GM18868 (cell line): ENCODE data around the gene TRIM47.
"Not testable (repeated sequence)": the region's sequence is repeated elsewhere in the genome, so short reads cannot be mapped to it uniquely, and the experiment has no call there.

ENCODE experiments used
- ATAC-seq: cut with Tn5 transposase; IDR thresholded peaks from one replicate; pipeline ENCODE4 v1.9.1; 2021; ENCODE audit warnings: mild to moderate bottlenecking, moderate library complexity; ENCODE audit not compliant: unreplicated experiment

TRIM47 gene

DNA sequence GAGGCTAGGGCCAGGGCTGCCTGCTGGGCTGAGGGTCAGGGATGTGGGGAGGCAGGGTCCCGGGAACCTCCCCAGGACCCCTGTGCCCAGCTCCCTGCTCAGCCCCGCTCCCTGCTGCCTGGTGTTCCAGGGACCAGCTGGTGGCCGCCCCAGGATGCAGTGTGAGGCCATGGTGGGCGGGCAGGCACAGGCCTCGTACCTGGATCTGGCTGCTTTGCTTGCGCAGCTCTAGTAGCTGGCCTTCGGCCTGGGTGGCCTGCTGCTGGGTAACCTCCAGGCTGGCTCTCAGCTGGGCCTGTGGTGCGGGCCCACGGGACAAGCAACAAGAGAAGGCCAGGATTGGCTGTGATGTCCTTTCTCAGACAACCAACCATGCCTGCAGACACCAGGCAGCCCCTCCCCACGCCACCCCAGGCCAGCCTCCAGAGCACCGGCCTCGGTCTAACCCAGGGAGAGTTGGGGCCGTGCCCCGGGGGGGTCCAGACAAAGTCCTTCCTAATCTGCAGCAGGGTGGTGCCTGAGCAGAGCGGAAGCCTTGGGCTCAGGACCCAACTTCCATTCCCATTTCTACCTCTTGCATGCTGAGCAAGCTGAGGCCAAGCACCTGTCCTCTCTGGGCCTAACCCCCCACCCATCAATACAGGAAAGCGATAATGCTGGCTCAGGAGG is 14.3 kb upstream of the TRIM47 start:
- ATAC-seq, result no peak

DNA sequence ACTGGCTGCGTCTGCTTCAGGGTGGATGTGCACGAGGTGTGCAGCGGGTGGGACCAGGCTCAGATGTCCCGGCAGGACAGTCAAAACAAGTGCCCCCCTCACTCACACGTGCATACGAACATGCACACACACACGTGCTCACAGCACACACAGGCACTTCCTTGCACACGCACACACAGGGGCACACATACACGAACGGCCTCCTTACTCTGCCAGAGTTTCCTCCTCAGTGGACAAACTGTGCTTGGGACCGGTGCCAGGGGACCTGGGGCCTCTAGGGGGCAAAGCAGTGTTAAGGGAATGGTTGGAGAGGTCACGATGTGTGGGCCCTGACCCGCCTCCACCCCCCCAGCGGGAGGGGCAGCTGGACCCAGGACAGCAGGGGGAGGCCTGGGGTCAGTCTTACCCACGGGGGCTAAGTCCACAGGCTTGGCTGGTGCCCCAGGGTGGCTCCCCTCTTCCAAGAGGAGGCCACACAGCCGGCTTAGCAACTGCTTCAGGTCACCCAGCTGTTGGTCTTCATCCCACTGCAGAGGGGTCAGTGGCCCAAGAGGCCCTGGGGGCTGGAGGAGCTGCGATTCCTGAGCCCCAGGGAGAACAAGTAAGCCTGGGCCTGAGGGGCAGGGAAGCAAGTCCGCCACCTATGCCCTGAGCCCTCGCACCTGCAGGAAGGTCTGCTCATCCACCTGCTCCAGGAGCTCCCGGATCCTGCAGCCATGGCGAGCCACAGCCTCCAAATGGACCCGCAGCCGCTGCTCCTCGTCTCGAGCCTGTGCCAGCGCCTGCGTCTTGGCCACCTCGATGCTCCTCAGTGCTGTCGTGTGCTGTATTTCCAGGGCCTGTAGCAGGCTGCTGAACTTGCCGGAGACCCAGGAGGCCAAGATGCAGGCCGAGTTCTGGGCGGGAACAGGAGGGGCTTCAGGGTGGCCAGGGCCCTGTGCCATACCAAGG is 13.5 kb upstream of the TRIM47 start:
- no peak for ATAC-seq

DNA sequence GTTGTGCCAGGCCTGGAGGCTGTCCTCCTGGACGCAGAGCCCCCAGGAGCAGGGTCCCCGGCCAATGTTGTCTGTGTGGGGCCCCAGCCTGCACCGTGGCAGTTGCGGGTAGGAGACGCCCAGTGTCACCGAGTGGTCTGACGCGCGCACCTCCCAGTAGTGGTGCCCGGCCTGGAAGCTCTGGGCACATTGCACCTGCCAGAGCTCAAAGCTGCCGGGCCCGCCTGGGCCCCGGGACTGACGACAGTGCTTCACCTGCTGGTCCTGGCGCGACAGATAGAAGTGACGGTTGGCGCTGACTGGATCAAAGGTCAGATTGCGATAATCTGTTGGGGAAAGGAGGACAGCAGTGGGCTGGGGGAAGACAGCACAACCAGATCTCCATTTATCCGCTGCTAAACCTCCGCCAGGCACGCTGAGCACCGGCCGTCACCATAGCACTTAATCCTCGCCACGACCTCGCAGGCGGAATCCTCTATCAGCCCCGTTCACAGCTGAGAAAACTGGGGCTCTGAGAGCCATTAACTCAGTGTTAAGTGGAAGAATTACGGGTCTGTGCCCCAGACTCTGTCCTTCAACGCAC is 12.7 kb upstream of the TRIM47 start:
- no peak for ATAC-seq

DNA sequence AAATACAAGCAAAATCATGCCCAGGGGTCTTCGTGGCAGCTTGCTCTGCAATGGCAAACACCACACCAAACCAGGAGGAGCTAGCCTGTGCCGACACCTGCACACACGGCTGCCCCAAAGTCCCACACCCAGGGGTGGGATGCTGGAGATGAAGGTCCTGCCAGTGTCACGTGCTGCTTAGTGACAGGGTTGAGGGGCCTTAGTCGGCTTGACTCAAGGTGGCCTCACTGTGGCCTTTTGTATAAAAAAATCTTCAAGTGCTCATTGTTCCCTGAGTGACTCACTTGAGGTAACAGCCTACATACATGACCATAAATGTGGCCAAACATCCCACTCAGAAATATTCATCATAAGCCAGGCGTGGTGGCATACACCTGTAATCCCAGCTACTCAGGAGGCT is 11.1 kb upstream of the TRIM47 start:
- ATAC-seq, result no peak

DNA sequence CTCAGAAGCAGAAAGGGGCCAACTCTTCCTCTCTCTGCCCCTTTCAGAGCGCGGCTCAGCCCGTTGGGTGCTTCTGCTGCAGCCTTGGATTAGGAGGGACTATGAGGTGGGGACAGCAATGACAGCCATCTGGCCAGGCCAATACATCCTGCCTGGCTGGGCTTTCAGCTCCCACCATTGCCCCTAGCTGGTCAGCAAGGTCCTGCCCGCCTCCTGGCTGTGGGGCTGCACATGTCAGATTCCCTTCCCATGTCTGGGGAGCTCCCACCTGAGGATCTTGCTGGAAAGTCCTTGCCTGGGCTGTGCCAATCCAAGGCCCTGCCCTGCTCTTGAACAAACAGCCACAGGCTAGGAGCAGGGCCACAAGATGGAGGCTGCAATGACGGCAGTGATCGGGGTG is 10.1 kb upstream of the TRIM47 start:
- ATAC-seq, result no peak

DNA sequence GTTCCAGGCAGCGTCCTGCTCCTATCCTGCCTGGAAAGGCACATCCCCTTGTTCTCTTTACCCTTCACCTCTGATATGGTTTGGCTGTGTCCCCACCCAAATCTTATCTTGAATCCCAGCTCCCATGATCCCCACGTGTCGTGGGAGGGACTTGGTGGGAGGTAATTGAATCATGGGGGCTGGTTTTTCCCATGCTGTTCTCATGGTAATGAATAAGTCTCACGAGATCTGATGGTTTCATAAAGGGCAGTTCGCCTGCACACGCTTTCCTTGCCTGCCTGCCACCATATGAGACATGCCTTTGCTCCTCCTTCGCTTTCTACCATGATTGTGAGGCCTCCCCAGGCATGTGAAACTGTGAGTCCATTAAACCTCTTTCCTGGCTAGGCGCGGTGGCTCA is 7.5 kb upstream of the TRIM47 start:
- not testable (repeated sequence) for ATAC-seq

DNA sequence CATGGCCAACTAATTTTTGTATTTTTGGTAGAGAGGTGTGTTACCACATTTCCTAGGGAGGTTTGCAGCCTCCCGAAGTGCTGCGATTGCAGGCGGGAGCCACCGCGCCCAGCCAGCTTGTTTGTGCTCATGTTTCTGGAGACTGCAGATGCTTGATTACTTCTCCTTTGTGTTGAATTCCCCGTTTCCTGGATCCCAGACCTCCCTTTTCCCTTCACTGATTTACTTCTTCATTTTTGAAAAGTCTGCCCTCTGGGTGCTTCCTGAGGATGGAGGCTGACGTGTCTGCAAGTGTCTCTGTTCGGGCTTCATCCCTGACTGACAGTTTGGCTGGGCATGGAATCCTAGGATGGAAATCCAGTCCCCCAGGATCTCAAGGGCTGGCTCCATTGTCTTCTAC is 7.0 kb upstream of the TRIM47 start:
- ATAC-seq, result no peak

DNA sequence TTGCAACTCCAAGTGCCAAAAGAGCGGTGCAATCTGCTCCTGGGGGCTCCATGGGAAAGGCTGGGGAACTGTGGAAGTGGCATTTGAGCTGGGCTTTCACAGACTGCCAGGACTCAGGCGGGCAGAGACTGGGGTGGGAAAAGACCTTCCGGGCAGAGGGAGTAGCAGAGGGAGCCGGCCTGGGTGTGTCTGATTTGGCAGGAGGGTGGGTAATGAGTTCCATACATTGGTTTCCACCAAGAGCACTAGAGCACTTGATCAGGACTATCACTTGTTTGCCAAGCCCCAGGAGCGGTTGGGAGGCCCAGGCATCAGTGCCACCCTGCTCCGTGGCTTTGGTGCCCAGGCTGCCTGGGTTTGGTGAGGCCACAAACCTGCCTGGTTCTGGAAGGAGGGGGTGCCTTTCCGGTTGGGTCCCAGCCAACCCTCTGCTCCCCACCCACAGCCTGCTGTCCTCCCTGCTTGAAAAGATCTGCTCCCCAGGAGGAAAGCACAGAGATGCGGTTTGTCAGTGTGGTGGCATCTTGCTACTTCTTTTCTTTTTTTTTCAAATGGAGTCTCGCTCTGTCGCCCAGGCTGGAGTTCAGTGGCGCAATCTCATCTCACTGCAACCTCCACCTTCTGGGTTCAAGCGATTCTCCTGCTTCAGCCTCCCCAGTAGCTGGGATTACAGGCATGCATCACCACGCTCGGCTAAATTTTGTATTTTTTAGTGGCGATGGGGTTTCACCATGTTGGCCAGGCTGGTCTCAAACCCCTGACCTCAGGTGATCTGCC is 3.5 kb upstream of the TRIM47 start:
- no peak for ATAC-seq

DNA sequence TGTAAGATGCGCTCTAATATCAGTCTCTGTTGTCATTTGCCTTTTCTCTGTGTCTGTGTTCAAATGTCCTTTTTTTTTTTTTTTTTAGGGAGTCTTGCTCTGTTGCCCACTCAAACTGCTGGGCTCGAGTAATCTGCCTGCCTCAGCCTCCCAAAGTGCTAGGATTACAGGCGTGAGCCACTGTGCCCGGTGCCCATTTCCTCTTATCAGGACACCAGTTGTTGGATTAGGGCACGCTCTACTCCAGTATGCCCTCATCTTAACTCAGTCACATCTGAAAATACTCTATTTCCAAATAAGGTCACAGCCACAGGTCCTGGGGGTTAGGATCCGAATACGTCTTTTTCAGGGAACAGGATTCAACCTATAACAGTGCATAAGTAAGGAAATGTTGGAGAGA is 1.9 kb upstream of the TRIM47 start:
- ATAC-seq, result no peak

DNA sequence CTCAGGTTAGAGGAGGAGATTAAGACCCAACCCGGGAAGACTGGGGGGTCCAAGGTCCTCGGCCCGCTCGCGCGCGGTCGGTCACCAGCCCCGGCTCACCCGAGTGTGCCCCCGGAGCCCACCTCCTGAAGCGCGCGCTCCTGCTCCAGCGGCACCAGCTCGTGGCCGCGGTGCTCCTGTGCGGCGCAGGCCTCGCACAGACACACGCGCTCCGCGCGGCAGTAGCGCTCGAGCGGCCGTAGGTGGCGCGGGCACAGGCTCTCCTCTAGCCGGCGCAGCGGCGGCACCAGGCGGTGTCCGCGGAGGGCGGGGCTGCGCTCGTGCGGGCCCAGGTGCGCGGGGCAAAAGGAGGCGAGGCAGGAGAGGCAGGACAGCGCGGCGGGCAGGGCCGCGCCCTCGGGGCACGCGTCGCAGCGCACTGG is 618 bp downstream of the TRIM47 start:
- peak; percentile 42 for ATAC-seq

DNA sequence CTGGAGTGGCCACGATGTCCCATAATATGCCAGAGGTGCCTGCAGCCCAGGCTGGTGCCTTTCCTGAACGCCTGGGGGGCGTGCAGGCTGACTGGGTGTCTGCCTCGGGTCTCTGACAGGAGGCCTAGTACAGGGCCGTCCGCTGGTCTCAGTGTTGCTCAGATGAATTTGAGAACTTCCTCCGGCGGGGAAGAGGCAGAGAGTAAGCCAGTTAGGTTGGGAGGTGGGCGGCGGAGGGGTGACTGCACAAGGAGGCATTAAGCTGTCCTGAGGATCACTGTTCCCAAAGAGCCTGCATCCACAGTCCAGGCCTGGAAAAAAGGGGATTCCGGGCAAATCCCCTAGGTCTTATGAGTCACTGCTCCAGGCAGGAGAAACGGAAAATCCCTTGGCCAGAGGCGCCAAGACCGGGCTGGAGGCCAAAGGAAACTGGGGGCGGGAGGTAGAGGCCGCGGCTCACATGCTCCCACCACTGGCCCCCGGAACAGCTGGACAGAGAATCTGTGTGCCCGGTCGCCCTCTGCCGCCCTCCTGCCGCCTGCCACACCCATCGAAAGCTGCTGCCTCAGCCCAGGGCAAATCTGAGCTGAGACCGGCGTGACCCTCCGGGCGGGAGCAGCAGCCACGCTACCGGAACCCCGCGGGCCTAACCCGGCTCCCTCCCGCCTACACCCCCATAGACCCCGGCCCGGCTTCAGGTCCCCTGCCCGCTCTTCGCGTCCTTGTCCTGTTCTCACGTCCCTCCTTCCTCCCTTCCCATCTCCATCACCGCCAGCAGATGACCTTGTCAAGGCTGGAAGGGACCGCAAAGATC is 1.2 kb downstream of the TRIM47 start:
- ATAC-seq, result no peak

DNA sequence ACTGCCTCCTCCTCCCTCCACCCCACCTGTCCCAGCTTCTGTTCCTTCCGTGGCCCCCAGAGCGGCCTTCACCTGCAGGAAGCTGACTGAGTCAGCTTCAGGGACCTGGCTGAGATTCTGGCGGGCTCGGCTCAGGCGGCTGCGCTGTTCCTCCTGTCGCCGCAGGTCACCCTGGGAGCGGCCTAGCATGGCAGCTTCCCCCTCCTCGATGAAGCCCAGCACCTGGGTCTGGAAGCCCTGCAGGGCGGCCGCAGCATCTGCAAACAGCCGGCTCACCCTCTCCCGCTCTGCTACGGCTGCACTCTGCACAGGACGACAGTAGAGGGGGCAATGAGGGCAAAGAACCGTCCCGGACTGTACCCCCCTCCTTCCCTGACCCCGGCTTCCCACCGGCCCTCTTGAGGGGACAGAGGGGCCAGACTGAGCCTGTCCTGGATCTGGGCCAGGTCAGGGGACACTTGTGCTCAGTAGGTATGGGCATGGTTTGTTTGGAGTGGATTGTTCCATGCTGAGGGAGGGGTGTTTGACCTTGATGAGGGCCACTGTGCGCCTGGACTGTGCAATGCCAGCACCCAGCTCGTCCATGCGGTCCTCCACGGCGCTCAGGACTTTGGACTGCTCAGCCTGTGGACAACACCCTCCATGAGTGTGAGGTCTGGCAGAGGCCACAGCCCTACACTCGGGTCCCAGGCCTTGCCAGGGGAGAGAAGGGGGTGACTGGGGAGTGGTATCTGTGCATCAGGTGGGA is 2.0 kb downstream of the TRIM47 start:
- ATAC-seq, result no peak

DNA sequence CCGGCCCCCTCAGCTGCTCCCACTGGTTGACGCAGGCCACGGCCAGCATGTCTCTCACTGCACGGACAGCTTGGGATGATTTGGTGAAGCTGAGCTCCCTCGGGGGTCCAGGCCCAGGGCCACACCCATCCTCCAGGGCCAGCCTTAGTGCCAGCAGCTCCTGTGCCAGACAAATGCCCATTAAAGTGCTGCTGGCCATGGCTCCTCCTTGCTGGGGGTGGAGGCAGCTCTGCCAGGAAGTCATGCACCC is 2.5 kb downstream of the TRIM47 start:
- no peak for ATAC-seq

DNA sequence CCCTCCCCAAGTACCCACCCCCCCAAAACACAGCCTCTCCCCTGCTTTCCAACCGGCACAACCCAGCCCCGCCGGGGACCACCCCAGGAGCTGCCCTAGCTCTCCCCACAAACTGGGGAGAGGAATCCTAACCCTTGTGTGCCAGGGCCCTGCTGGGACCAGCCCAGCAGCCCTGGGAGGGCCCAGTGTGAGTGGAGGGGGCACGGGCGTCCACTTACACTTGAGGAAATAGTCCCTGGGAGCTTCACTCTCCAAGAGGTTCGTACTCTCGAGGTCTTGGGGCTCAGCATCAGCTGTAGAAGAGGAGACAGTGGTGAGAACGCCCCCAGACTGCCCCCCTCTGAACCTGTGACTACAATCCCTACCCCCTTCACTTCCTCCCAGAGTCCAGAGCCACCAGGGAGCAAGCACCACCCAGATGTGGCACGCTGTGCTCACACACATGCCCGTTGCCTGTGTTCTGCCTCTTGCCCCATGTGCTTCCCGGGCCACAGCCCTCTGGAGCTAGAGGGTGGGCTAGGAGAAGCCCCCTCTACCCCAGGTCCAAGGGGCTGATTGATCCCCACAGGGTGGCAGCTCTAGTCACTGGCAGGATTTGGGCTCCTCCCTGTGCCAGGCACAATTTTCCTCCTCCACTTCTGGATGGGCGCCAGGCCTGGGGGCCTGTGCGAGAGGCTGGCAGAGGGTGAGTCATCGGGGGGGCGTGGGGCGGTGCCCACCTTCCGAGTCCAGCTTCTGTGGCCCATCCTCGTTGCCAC is 3.0 kb downstream of the TRIM47 start:
- ATAC-seq, result no peak

DNA sequence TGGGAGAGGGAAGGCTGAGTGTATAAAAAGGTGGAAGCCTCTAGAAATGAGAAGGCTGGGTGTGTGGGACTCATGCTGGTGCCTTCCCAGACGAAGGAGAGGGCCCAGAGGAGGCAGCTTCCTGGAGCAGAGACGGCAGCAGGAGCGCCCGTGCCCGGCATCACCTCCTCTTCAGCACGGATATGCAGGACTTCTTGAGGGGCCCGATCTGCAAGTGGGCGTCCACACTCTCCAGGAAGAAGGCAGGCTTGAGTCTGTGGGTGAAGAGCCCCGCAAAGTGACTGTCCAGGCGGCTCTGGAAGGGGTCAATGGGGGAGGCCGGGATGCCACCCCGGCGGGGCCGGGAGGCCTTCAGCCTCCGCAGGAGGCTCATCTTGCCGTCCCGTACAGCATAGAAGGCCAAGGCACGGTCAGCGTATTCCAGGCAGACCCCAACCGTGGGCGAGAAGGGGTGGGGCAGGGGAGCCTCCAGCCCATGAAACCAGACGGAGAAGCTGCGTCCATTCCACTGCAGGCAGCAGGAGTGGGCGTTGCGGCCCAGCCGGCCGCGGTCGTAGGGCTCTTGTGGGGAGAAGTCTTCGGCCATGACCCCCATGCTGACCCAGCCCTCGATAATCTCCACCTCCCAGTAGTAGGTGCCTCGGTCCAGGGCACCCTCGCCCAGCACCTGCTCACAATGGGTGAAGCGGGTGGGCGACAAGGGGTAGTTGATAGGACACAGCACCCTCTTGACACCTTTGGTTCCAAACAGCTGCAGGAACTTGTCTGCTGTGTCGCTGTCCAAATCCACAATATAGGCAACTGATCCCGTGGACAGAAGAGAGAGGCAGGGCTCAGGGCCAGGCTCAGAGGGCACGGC is 3.8 kb downstream of the TRIM47 start:
- no peak for ATAC-seq

DNA sequence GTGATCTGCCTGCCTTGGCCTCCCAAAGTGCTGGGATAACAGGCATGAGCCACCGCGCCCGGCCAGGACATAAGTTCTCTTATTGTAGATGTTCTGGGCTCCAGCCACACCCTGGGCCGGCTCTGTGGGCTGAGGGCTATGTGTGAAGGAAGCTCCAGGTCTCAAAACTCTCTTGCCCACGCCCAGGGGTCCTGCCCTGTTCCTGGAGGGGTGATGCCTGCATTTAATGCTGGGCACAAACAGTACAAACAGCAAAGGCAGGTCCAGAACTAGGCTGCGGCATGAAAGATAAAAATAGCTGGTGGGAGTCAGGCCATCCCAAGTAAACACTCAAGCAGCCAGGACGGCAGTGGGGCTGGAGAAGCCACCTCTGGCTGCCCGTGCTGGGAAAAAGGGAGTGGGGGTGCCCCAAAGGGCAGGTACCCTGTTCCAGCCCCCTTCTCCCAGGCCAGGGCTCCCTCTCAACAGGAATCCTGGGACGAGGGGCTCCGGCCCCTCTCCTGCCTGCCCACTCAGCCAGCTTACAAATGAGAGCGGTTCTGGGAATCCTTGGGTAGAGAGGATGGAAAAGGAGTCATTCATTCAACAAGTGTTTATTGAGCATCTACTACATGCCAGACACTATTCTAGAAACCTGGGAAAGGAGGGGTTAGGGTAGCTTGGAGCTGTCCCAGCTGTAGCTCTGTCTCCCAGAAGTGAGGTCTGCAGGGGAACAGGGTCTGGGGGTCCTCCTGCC is 4.6 kb downstream of the TRIM47 start:
- ATAC-seq, result no peak
